CD4-positive, alpha-beta T cell (primary cell): ENCODE results near the gene ARCN1. TPM values are rescaled to one million over a fixed set of nuclear protein-coding genes. Genes with fewer than 3 reads are reported as not detected.
"Not testable (repeated sequence)": the region's sequence is repeated elsewhere in the genome, so short reads cannot be mapped to it uniquely, and the experiment has no call there.

Experiments used
- ATAC-seq: fragments of 200-7000 bp; cut with Tn5 transposase; one replicate; pipeline ENCODE4 v1.10.0; 2022; ENCODE audit warnings: mild to moderate bottlenecking; ENCODE audit not compliant: poor library complexity
- CTCF ChIA-PET: fragments of 350-600 bp; sonication (Branson Sonifier 250); formaldehyde crosslinking; loops from one replicate; lab custom pipeline; 2021; ENCODE audit warnings: antibody characterized with exemption, inconsistent platforms; lab: Charles Lee
- POLR2A ChIA-PET: fragments of 350-600 bp; sonication (Branson Sonifier 250); formaldehyde crosslinking; loops from one replicate; lab custom pipeline; 2021; ENCODE audit warnings: antibody characterized with exemption, inconsistent platforms; lab: Charles Lee
- DNase-seq, 14 experiments: peaks; one replicate each; pipeline ENCODE4 v3.0.0-alpha.2; 2013 to 2020; ENCODE audit warnings: mixed read lengths in 2 of 14
- H3K27ac ChIP-seq, 2 donors: one replicate each; pipeline versions ENCODE4 v1.5.1 to v1.7.0; 2013; ENCODE audit warnings: low read length in 2 of 2, low read depth in 1 of 2, mild to moderate bottlenecking in 1 of 2
- H3K27me3 ChIP-seq, 2 experiments: 1 replicate in 1 of 2; 2 replicates in 1 of 2; pipeline versions ENCODE4 v1.6.1 to v1.7.0; 2013; ENCODE audit warnings: low read length in 2 of 2, control low read depth in 1 of 2, mild to moderate bottlenecking in 1 of 2, moderate library complexity in 1 of 2; ENCODE audit not compliant: insufficient read depth in 2 of 2, control insufficient read depth in 1 of 2
- H3K36me3 ChIP-seq: one replicate; pipeline ENCODE4 v1.6.1; 2013; ENCODE audit warnings: low read length, control low read depth; ENCODE audit not compliant: insufficient read depth
- H3K4me1 ChIP-seq: one replicate; pipeline ENCODE4 v1.6.1; 2013; ENCODE audit warnings: low read length, control low read depth; ENCODE audit not compliant: insufficient read depth
- H3K4me3 ChIP-seq: one replicate; pipeline ENCODE4 v1.5.1; 2013; ENCODE audit warnings: mild to moderate bottlenecking, low read length, moderate library complexity
- H3K9me3 ChIP-seq, 2 experiments: 1 replicate in 1 of 2; 2 replicates in 1 of 2; pipeline versions ENCODE4 v1.6.1 to v1.7.0; 2013; ENCODE audit warnings: low read length in 2 of 2, mild to moderate bottlenecking in 2 of 2, control low read depth in 1 of 2, moderate library complexity in 1 of 2; ENCODE audit not compliant: control insufficient read depth in 1 of 2, insufficient read depth in 1 of 2
- H3K27ac Mint-ChIP-seq: one replicate; pipeline ENCODE4 v1.8.0; 2020; ENCODE audit warnings: mixed read lengths
- H3K27me3 Mint-ChIP-seq: one replicate; pipeline ENCODE4 v1.8.0; 2021; ENCODE audit warnings: mixed read lengths
- H3K36me3 Mint-ChIP-seq: one replicate; pipeline ENCODE4 v1.8.0; 2021; ENCODE audit warnings: low read depth, mixed read lengths
- H3K4me1 Mint-ChIP-seq: one replicate; pipeline ENCODE4 v1.8.0; 2021; ENCODE audit warnings: low read depth, mixed read lengths
- H3K4me3 Mint-ChIP-seq: one replicate; pipeline ENCODE4 v1.8.0; 2020; ENCODE audit warnings: mild to moderate bottlenecking, mixed read lengths
- H3K9me3 Mint-ChIP-seq: one replicate; pipeline ENCODE4 v1.8.0; 2020; ENCODE audit warnings: mixed read lengths
- CTCF ChIP-seq: fragments of 200-600 bp; IDR thresholded peaks from one replicate; pipeline ENCODE4 v1.8.0; 2022; ENCODE audit warnings: antibody characterized with exemption, mild to moderate bottlenecking
- intact Hi-C, 2 experiments: fragments of 100-400 bp; cut with DNase I in 1 of 2; cut with micrococcal nuclease in 1 of 2; formaldehyde crosslinking; loops; one replicate each; pipeline versions ENCODE4 v1.15.1 to v1.9.0; 2023 to 2025; cut with DNase I, micrococcal nuclease
- total RNA-seq, 174 experiments: library from RNA in 2 of 174; stranded (reverse) in 2 of 174; gene quantifications; one replicate each; pipeline ENCODE4 v1.2.3 and lab custom pipeline; 2021 to 2026

ARCN1 gene
- total RNA-seq, 2 experiments from 2014 or later = 73.7 to 78.6 TPM

GRCh38 chr11:118611433-118611795 is 39.2 kb downstream of the ARCN1 start:
- H3K36me3 ChIP-seq, ATAC-seq, H3K27ac ChIP-seq, POLR2A ChIA-PET, H3K4me3 ChIP-seq, H3K9me3 Mint-ChIP-seq, H3K36me3 Mint-ChIP-seq, H3K9me3 ChIP-seq, H3K27me3 ChIP-seq, DNase-seq: not testable (repeated sequence)
- Mint-ChIP-seq H3K27me3 (peaks cover 25% of the 10 kb centered on the region), H3K4me1 (peaks cover 24% of the 10 kb centered on the region), H3K4me3 (peak overlapping the region; percentile 85), H3K27ac (peak overlapping the region; percentile 43)
- CTCF ChIA-PET = interaction anchor here (1.5 to 4.8 kb wide), 2 partner anchors 16 to 48 kb away, joined by 3 to 27 read pairs; no protein-coding TSS in a partner anchor
- H3K4me1 ChIP-seq = peaks cover 44% of the 10 kb centered on the region
- intact Hi-C loops = loop anchor here (1.0 to 2.0 kb wide), 3 partner anchors 15 to 39 kb away; partner anchors contain the start of gene ARCN1 (in 1 of the 2)

GRCh38 chr11:118612378-118612777 is 40.2 kb downstream of the ARCN1 start:
- no peak overlapping the region for H3K4me3 Mint-ChIP-seq
- POLR2A ChIA-PET = interaction anchor here (1.5 kb wide), 1 partner anchor 17 kb away, joined by 4 read pairs; no protein-coding TSS in a partner anchor
- H3K27ac ChIP-seq = no peak overlapping the region
- H3K4me1 Mint-ChIP-seq = peaks cover 24% of the 10 kb centered on the region
- H3K4me1 ChIP-seq = peaks cover 42% of the 10 kb centered on the region
- intact Hi-C loops = loop anchor here in 1 of 2 experiments (2.0 kb wide), 1 partner anchor 468 kb away; no protein-coding TSS in a partner anchor
- peaks cover 0 to 9% of the 10 kb centered on the region in 2 experiments for H3K27me3 ChIP-seq
- peaks cover 25% of the 10 kb centered on the region for H3K27me3 Mint-ChIP-seq
- no peak for TF ChIP-seq CTCF
- H3K9me3 ChIP-seq = peaks cover 0 to 3% of the 10 kb centered on the region in 2 experiments
- H3K9me3 Mint-ChIP-seq = no peaks in the 10 kb centered on the region
- ATAC-seq (no peak), DNase-seq (no peak)
- no peak overlapping the region for H3K27ac Mint-ChIP-seq
- CTCF ChIA-PET = interaction anchor here (0.6 to 4.8 kb wide), 3 partner anchors 17 to 224 kb away, joined by 3 to 27 read pairs (median 3); no protein-coding TSS in a partner anchor
- H3K36me3 Mint-ChIP-seq = no peaks in the 10 kb centered on the region
- H3K36me3 ChIP-seq = no peaks in the 10 kb centered on the region
- no peak overlapping the region for H3K4me3 ChIP-seq

GRCh38 chr11:118614511-118614910 is 42.3 kb downstream of the ARCN1 start:
- H3K27me3 Mint-ChIP-seq = peaks cover 27% of the 10 kb centered on the region
- CTCF ChIA-PET = no interaction called here
- no peaks in the 10 kb centered on the region for H3K36me3 ChIP-seq
- no peak overlapping the region for H3K4me3 ChIP-seq
- H3K9me3 Mint-ChIP-seq = no peaks in the 10 kb centered on the region
- peaks cover 13% of the 10 kb centered on the region for H3K4me1 Mint-ChIP-seq
- no peak for TF ChIP-seq CTCF
- intact Hi-C loops = no loop called here
- H3K27ac Mint-ChIP-seq = no peak overlapping the region
- no peak overlapping the region for H3K27ac ChIP-seq
- H3K27me3 ChIP-seq = peaks cover 0 to 9% of the 10 kb centered on the region in 2 experiments
- no peak overlapping the region for H3K4me3 Mint-ChIP-seq
- ATAC-seq (no peak), DNase-seq (no peak)
- H3K4me1 ChIP-seq = peaks cover 20% of the 10 kb centered on the region
- H3K9me3 ChIP-seq = no peaks in the 10 kb centered on the region
- POLR2A ChIA-PET = no interaction called here
- H3K36me3 Mint-ChIP-seq = no peaks in the 10 kb centered on the region
